ENCODE data around the gene NAA10. TPM values are rescaled to one million over a fixed set of nuclear protein-coding genes. Genes with fewer than 3 reads are reported as not detected.

NAA10 gene
- total RNA-seq, 6 experiments from 2014 or later: 36.1 to 56.2 (median 39.7) TPM

DNA sequence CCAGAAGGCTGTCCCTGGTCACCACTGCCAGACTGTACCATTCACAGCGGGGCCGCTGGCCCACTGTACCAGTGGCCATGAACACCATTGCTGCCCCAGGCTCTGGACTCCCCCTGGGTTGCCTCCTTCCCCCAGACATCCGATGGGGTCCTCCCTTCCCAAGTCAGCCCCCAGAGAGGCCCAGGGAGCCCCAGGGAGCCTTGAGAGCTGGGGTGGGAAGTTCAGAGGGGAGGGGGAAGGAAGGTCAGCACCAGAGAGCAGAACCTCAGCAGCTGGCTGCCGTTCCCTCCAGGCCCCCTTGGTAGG, 8.3 kb downstream of the NAA10 start:
- peak overlapping the region; percentile 44 to 84 (median 84) for H3K27ac ChIP-seq
- H3K36me3 ChIP-seq: no peaks in the 10 kb centered on the region
- H3K4me1 ChIP-seq: peaks cover 0 to 9% (median 4%) of the 10 kb centered on the region in 4 donors
- DNase-seq (no peak), ATAC-seq (no peak)
- TF ChIP-seq POLR2A (IDR thresholded peaks at IDR 0.05): no peak
- TF ChIP-seq, protein P1, sequence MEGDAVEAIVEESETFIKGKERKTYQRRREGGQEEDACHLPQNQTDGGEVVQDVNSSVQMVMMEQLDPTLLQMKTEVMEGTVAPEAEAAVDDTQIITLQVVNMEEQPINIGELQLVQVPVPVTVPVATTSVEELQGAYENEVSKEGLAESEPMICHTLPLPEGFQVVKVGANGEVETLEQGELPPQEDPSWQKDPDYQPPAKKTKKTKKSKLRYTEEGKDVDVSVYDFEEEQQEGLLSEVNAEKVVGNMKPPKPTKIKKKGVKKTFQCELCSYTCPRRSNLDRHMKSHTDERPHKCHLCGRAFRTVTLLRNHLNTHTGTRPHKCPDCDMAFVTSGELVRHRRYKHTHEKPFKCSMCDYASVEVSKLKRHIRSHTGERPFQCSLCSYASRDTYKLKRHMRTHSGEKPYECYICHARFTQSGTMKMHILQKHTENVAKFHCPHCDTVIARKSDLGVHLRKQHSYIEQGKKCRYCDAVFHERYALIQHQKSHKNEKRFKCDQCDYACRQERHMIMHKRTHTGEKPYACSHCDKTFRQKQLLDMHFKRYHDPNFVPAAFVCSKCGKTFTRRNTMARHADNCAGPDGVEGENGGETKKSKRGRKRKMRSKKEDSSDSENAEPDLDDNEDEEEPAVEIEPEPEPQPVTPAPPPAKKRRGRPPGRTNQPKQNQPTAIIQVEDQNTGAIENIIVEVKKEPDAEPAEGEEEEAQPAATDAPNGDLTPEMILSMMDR (IDR thresholded peaks at IDR 0.05): no peak
- 40% methylated on average over 3 of the region's 4 CpGs for WGBS (ENCODE audit: insufficient coverage, low coverage, low lambda C conversion rate, missing lambda C conversion rate)
- no peak overlapping the region for H3K4me3 ChIP-seq
- H3K9me3 ChIP-seq: no peaks in the 10 kb centered on the region
- no peaks in the 10 kb centered on the region for H3K27me3 ChIP-seq
- intact Hi-C loops (cut with DNase I): no loop called here

DNA sequence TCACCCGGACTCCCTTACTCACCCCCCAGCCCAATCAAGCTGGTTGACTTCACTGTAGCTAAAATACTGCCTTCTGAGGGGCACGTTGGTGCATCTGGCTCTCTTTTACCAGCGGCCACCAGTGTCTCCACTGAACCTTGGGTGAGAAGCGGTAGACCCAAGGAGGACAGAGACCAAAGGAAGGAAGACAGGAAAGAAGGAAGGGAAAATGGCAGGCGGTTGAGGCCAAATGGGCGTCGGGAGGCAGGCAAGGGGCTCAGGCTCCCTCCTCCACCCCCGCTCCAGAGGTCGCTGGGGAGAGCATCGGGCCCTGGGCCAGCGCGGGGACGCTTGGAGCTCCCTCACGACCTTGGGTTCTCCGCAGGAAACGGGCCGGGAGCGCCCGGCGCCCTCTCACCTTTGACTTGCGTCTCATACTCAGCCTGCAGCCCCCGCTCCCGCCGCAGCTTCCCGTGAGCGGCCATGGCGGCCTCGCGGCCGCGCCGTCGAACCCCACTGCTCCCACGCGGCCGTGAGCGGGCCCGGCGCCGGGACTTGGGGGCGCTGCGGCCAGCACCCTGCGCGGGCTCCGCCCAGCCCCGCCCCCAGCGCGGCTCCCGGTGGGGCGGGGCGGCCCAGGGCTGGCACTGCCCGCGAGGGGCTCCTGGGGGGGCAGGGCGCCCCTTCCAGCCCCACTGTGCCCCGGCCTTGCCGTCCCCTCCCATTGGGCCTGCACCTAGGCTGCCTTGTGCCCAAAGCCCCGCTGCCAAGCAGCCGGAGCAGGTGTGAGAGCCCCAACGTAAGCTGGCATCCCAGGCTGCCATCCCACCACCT, 8.9 kb downstream of the NAA10 start, which contains the start of gene ARHGAP4:
Gene ARHGAP4, minus strand, starts transcription at position 526 of the 813 bp plus-strand sequence. Its CDS starts 62 bp downstream, at position 464.
- Histone ChIP-seq H3K27me3 (no peaks in the 10 kb centered on the region), H3K4me1 (peaks cover 0 to 9% (median 4%) of the 10 kb centered on the region in 4 donors), H3K27ac (peak within 1 kb of the TSS; percentile 44 to 84 (median 84)), H3K36me3 (no peaks in the 10 kb centered on the region), H3K4me3 (peak within 1 kb of the TSS in 2 of 3 donors; percentile 24 to 42), H3K9me3 (no peaks in the 10 kb centered on the region)
- WGBS (ENCODE audit: insufficient coverage, low coverage, low lambda C conversion rate, missing lambda C conversion rate): 34% methylated on average over 10 of the region's 59 CpGs
- DNase-seq: peak in 1 of 3 donors; percentile 36
- ATAC-seq: no peak
- no peak for TF ChIP-seq POLR2A (IDR thresholded peaks at IDR 0.05)
- TF ChIP-seq, protein P1 (IDR thresholded peaks at IDR 0.05): no peak
- intact Hi-C loops (cut with DNase I): no loop called here

DNA sequence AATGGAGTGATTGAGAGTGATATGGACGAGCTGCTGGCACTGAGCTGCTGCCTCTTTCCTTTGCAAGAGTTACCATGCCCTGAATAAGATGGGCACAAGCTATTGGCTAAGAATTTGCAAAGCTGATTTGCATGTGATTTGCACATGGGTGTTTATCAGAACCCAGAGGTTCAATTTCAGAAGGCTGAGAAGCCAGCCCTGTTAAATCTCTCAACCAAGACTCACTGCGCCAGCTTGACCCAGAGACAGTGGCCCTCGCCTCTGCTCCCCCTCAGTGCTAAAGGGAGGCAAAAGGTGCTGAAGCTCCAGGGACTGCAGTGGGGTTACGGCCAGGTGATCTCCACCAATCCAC, 9.5 kb downstream of the NAA10 start:
- TF ChIP-seq, protein P1 (IDR thresholded peaks at IDR 0.05): no peak
- TF ChIP-seq POLR2A (IDR thresholded peaks at IDR 0.05): no peak
- no peak for ATAC-seq
- H3K27me3 ChIP-seq: no peaks in the 10 kb centered on the region
- no peaks in the 10 kb centered on the region for H3K9me3 ChIP-seq
- WGBS (ENCODE audit: insufficient coverage, low coverage, low lambda C conversion rate, missing lambda C conversion rate): 78% methylated on average over 2 of the region's 4 CpGs
- H3K27ac ChIP-seq: no peak overlapping the region
- H3K36me3 ChIP-seq: no peaks in the 10 kb centered on the region
- peak overlapping the region in 2 of 3 donors; percentile 0 to 24 for H3K4me3 ChIP-seq
- intact Hi-C loops (cut with DNase I): no loop called here
- H3K4me1 ChIP-seq: peaks cover 0 to 9% (median 4%) of the 10 kb centered on the region in 4 donors
- no peak for DNase-seq

DNA sequence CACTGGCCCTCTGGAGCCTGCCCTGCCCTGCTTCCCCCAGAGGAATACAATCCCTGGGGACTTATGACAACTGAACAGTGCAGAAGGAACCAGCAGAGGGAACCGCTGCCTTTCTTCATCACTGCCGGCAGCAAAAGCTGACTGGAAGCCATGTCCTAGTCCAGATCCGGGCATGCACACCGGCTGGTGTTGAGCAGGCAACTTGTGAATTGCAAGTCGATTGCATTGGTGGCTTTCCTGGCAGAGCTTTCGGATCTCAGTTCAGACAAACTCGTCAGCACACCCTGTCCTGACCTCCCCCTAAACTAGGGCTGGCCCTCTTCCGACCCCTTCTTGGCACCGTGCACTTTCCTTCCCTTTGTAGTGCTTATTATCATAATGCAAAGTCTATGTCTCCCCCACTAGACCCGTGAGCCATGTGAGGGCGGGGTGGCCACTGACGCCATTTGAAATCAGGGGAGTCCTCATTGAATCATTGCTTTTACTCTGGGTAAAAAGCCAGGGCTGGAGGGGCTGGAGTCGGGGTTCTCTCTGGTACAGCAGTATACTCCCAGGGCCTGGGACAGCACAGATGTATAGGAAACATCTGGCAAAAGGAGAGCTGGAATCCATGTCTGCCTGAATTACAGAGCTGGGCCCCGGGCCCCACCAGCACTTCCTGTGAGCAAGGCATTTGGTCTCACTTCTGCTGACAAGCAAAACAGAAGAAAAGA, 10.5 kb downstream of the NAA10 start:
- WGBS (ENCODE audit: insufficient coverage, low coverage, low lambda C conversion rate, missing lambda C conversion rate): 33% methylated on average over 9 of the region's 14 CpGs
- intact Hi-C loops (cut with DNase I): no loop called here
- TF ChIP-seq, protein P1 (IDR thresholded peaks at IDR 0.05): peak in 2 of 4 donors; percentile 9 to 12
- TF ChIP-seq POLR2A (IDR thresholded peaks at IDR 0.05): no peak
- Histone ChIP-seq H3K9me3 (no peaks in the 10 kb centered on the region), H3K4me3 (peak overlapping the region in 1 of 3 donors; percentile 2), H3K27me3 (no peaks in the 10 kb centered on the region), H3K27ac (no peak overlapping the region), H3K4me1 (peaks cover 0 to 9% (median 4%) of the 10 kb centered on the region in 4 donors), H3K36me3 (no peaks in the 10 kb centered on the region)
- no peak for ATAC-seq
- DNase-seq: peak in 1 of 3 donors; percentile 41
